DMS114 treated with DMSO at 0.1 percent for 48 hours (cell line): ENCODE data around the gene CHST11.

ENCODE experiments used
- DNase-seq: peaks from one replicate; lab custom pipeline; 2025; ENCODE audit not compliant: unreplicated experiment; lab: John Stamatoyannopoulos, UW

The CHST11 gene

GRCh38 chr12:104459368-104459909, 2.7 kb downstream of the CHST11 start:
- no peak for DNase-seq

- no peak for DNase-seq
Measured at GRCh38 chr12:104460041-104460719, 3.4 kb downstream of the CHST11 start.

GRCh38 chr12:104460973-104461698, 4.4 kb downstream of the CHST11 start:
- DNase-seq: no peak

GRCh38 chr12:104462325-104462724, 5.6 kb downstream of the CHST11 start:
- DNase-seq: no peak

GRCh38 chr12:104462931-104463339, 6.2 kb downstream of the CHST11 start:
- no peak for DNase-seq

- DNase-seq: no peak
Measured at GRCh38 chr12:104463368-104463767, 6.6 kb downstream of the CHST11 start.

- DNase-seq: no peak
Measured at GRCh38 chr12:104464899-104465298, 8.2 kb downstream of the CHST11 start.

GRCh38 chr12:104466709-104467345, 10.1 kb downstream of the CHST11 start:
- DNase-seq: no peak

GRCh38 chr12:104467346-104467837, 10.6 kb downstream of the CHST11 start:
- DNase-seq: no peak

- no peak for DNase-seq
Measured at GRCh38 chr12:104468371-104468770, 11.6 kb downstream of the CHST11 start.

- no peak for DNase-seq
Measured at GRCh38 chr12:104469066-104469465, 12.3 kb downstream of the CHST11 start.

GRCh38 chr12:104469523-104469922, 12.8 kb downstream of the CHST11 start:
- DNase-seq: no peak

- no peak for DNase-seq
Measured at GRCh38 chr12:104470521-104470920, 13.8 kb downstream of the CHST11 start.

GRCh38 chr12:104471336-104471735, 14.6 kb downstream of the CHST11 start:
- no peak for DNase-seq

- DNase-seq: no peak
Measured at GRCh38 chr12:104472748-104473147, 16.0 kb downstream of the CHST11 start.

GRCh38 chr12:104473374-104473983, 16.7 kb downstream of the CHST11 start:
- DNase-seq: no peak

- DNase-seq: no peak
Measured at GRCh38 chr12:104475271-104475670, 18.5 kb downstream of the CHST11 start.

GRCh38 chr12:104477510-104478390, 21.0 kb downstream of the CHST11 start:
- DNase-seq: no peak

- DNase-seq: no peak
Measured at GRCh38 chr12:104478396-104479122, 21.8 kb downstream of the CHST11 start.
